Brain microvascular endothelial cell (primary cell): Measurements from ENCODE around the gene NRCAM.

ENCODE experiments used
- DNase-seq: peaks from one replicate; pipeline ENCODE4 v3.0.0-alpha.2; 2020
- H3K27ac ChIP-seq: fragments of 250-450 bp; sonication (Bioruptor Pico); 2 replicates; pipeline ENCODE4 v1.5.1; 2020; ENCODE audit warnings: mild to moderate bottlenecking, moderate library complexity
- H3K27me3 ChIP-seq: fragments of 250-450 bp; sonication (Bioruptor Pico); replicated peaks from 2 replicates; pipeline ENCODE4 v1.5.1; 2020; ENCODE audit warnings: mild to moderate bottlenecking
- H3K36me3 ChIP-seq: fragments of 250-450 bp; sonication (Bioruptor Pico); replicated peaks from 2 replicates; pipeline ENCODE4 v1.5.1; 2020; ENCODE audit warnings: mild to moderate bottlenecking
- H3K4me3 ChIP-seq: 2 replicates; pipeline ENCODE4 v1.5.1; 2011; ENCODE audit warnings: low read depth, mild to moderate bottlenecking, control low read depth, low read length, moderate library complexity
- in situ Hi-C: cut with HindIII; loops from 2 replicates; pipeline ENCODE4 v1.10.0; 2017; ENCODE audit warnings: low sequenced_read_pairs, low pct_ligation_motif_present
- TF ChIP-seq, protein P1 (sequence below): IDR thresholded peaks from 2 replicates; pipeline ENCODE4 v1.5.1; 2011; ENCODE audit warnings: low read depth, mild to moderate bottlenecking, moderate library complexity, low read length, control low read depth, inconsistent platforms; ENCODE audit errors: missing control alignments

NRCAM gene

DNA sequence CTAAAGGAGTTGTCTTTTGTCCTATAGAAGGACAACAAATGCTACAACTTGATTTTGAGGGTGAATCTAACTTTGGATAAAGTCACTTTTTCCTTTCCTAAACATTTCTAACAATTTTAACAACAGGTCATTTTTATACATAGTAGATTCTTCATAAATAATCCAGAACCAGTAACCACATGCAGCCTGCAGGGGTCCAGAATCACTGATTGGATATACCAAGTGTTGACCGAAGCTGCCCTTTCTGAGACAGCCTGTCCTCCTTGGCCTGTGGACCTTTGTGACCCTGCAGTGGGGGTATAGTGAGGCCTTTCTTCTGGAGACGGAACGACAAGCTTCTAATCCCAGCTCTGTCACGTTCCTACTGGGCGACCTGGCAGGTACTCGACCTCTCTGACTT, 291.3 kb downstream of the NRCAM start:
- no peaks in the 10 kb centered on the region for H3K27me3 ChIP-seq
- in situ Hi-C loops, result no loop called here
- DNase-seq, result no peak
- H3K4me3 ChIP-seq, result no peak overlapping the region
- H3K36me3 ChIP-seq, result no peaks in the 10 kb centered on the region
- TF ChIP-seq, protein P1, sequence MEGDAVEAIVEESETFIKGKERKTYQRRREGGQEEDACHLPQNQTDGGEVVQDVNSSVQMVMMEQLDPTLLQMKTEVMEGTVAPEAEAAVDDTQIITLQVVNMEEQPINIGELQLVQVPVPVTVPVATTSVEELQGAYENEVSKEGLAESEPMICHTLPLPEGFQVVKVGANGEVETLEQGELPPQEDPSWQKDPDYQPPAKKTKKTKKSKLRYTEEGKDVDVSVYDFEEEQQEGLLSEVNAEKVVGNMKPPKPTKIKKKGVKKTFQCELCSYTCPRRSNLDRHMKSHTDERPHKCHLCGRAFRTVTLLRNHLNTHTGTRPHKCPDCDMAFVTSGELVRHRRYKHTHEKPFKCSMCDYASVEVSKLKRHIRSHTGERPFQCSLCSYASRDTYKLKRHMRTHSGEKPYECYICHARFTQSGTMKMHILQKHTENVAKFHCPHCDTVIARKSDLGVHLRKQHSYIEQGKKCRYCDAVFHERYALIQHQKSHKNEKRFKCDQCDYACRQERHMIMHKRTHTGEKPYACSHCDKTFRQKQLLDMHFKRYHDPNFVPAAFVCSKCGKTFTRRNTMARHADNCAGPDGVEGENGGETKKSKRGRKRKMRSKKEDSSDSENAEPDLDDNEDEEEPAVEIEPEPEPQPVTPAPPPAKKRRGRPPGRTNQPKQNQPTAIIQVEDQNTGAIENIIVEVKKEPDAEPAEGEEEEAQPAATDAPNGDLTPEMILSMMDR, result peak; percentile 27
- H3K27ac ChIP-seq, result no peak overlapping the region

DNA sequence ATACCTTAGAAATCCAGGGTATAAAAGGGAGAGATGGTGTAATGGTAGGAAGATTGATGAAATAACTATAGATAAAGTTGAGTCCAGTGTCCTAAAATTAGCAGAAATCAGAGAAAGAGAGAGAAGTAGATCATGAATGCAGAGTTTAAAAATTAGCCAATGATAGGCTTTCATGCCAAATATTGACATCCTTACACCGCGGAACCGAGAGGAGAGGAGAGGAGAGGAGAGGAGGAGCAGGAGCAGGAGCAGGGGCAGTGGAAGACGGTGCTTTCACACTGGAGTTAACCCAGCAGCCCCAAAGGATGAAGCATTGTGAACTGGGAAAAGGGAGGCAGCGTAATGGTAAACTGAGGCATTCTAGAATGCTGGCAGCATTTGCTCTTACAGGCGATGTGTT, 291.9 kb downstream of the NRCAM start:
- no peak overlapping the region for H3K27ac ChIP-seq
- no peak for DNase-seq
- H3K36me3 ChIP-seq, result no peaks in the 10 kb centered on the region
- in situ Hi-C loops, result no loop called here
- no peak overlapping the region for H3K4me3 ChIP-seq
- no peaks in the 10 kb centered on the region for H3K27me3 ChIP-seq
- TF ChIP-seq, protein P1, result no peak

DNA sequence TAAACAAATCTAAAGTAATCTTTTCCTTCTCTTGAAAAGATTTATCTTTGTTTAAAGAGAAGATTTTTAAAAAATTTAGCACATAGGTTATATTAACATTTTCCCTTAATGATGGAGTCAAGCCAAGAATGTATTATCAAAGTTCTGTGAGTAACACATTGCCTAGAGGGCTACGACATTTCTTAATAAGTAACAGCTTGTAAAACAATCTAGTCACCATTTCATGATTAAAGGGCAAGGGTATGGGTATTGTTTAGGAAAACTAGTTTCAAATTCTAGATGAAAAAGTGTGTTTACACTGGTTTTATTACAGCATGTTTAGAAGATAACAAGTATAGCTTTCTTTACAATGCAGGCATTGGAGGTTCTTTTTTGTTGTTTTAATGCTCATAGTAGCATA, 297.5 kb downstream of the NRCAM start:
- TF ChIP-seq, protein P1, result no peak
- in situ Hi-C loops, result no loop called here
- H3K36me3 ChIP-seq, result no peaks in the 10 kb centered on the region
- DNase-seq, result no peak
- no peak overlapping the region for H3K4me3 ChIP-seq
- no peak overlapping the region for H3K27ac ChIP-seq
- no peaks in the 10 kb centered on the region for H3K27me3 ChIP-seq

DNA sequence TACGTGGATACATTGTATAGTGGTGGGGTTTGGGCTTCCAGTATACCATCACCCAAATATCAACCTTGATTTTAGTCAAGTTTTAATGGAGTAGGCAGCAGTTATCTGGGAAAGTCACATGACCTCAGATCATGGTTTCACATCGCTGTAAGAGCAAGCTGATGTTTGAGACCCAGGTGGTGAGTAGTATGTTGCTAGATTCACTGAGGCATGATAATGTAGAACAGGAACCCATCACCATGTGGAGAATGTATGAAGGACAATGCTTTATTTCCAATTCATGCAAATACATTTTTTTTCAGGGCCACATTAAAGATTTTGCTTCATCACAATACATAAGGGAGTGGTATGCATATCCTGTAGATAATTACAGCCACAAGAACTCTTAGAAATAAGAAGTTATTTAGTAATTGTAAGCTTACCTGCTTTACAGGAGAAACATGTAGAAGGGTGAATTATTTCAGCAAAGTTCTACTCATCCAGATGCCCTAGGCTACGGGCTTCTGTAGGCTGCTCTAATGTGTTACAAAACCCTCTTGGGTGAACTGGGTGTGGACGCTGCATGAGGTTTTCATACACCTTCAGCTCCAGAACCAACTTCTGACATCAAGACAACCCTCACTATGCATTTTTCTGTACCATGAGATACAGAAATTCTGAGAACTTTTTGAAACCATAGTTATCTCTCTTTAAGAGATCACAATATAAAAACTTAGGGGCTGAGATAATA, 298.5 kb downstream of the NRCAM start:
- Histone ChIP-seq H3K36me3 (no peaks in the 10 kb centered on the region), H3K27ac (no peak overlapping the region), H3K4me3 (no peak overlapping the region), H3K27me3 (no peaks in the 10 kb centered on the region)
- TF ChIP-seq, protein P1, result no peak
- in situ Hi-C loops, result no loop called here
- DNase-seq, result no peak

DNA sequence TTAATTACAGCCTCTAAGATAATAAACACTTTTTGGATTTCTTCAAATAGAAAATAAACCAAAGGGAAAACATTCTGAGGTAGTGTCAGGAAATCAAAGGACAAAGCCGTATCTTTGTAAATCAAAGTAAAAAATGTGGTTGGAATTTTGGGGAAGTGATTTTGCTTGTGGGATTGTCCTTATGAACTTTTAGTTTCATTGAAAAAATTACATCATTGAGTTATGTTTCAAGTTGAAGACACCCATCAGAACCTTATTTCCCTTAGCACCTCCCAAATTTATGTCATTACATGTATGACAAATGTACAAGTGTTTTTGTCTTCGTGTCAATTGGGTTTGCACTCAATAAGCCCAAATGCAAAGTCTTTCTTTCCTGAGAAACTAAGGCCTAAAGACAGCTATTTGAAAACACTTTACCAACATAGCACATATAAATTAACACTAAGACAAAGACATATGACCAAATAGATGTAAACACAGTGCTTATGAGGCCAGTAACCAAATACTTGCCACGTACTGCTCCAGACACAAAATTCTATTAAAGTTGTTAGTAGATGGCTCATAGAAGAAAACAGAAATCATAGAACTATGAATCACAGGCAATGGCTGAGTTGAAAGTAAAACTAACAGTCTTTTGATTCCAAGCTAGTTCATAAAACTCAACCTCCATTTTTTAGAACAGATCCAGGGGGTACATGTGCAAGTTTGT, 299.2 kb downstream of the NRCAM start:
- H3K27ac ChIP-seq, result no peak overlapping the region
- TF ChIP-seq, protein P1, result no peak
- in situ Hi-C loops, result no loop called here

More for the DNA sequence above, 299.2 kb downstream of the NRCAM start:
- no peaks in the 10 kb centered on the region for H3K27me3 ChIP-seq
- no peak overlapping the region for H3K4me3 ChIP-seq
- DNase-seq, result no peak
- no peaks in the 10 kb centered on the region for H3K36me3 ChIP-seq
